Measurements from ENCODE around the gene ZC3H18.
A peak's percentile ranks its signal among the peaks of the same experiment; 100 is the strongest.
"Not testable (repeated sequence)": the region's sequence is repeated elsewhere in the genome, so short reads cannot be mapped to it uniquely, and the experiment has no call there.

ZC3H18 gene

DNA sequence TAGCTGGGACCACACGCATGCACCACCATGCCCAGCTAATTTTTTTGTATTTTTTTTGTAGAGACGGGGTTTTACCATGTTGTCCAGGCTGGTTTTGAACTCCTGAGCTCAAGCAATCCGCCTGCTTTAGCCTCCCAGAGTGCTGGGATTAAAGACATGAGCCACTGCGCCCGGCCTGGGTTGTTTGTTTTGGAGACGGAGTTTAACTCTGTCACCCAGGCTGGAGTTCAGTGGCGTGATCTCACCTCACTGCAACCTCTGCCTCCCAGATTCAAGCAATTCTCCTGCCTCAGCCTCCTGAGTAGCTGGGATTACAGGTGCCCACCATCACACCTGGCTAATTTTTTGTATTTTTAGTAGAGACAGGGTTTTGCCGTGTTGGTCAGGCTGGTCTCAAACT, 39.2 kb downstream of the ZC3H18 start:
- not testable (repeated sequence) for DNase-seq

DNA sequence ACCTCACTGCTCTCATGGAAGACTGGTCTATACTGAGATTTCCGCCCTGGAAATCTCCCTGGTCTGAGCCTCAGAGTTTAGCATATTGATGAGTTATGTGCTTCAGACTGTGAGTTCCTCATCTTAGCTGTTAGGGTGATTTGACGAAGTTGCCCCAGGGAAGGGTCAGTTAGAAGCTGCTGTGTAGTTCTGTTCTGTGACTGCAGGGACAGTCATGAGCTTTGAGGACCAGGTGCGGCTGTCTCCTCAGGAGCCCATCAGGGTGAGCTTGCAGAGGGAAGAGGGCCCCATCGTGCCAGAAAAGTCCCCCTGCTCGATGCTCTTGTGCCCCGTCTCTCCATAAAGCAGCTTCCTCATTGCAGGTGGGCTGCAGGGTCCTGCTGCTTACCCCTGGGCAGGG, 39.9 kb downstream of the ZC3H18 start:
- DNase-seq, result no peak

DNA sequence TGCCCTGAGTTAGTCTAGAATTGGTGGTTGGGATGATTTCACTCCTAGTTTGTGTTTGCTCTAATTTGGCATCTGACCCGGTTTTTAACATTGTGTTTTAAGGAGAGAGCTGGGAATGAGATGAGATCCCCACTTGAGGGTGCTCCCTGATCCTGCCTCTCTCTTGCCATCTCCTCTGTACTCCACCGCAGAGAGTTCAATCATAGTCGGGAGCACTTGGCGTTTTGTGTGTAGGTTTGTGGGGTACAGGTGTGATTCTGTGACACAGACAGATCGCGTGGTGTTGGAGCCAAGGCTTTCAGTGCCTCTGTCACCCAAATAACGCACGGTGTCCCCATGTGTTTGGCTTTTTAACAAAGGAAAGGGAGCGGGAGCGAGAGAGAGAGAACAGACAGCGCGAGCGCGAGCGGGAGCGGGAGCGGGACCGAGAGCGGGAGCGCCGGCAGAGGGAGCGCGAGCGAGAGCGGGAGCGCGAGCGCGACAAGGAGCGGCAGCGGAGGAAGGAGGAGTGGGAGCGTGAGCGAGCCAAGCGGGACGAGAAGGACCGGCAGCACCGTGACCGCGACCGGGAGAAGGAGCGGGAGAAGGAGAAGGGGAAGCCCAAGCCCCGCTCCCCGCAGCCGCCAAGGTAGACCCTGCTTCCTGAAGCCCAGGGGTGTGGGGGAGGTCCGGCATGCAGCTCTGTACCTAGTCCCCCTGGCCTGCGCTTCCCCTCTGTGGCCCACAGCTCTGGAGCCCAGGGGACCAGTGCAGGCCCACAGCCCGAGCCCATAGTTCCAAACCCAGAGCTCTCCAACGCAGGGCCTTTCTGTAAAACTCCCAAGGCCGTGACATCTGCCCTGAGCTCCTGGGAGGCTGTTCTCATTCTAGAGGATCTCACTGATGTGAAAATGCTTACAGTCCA, 41.0 kb downstream of the ZC3H18 start:
- no peak for DNase-seq

DNA sequence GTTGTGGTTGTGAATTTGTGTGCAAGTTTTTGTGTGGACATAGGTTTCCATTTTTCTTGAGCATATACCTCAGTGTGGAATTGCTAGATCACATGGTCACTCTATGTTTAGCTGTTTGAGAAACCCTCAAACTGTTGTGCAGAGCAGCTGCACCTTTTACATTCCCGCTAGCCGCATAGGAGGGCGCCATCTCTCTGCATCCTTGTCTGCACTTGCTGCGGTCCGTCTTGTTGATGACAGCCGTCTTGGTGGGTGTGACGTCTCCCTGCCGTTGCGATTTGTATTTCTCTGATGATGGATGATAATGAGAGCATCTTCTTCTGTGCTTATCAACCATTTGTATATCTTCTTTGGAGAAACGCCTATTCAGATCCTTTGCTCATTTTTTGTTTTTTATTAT, 43.1 kb downstream of the ZC3H18 start:
- no peak for DNase-seq

DNA sequence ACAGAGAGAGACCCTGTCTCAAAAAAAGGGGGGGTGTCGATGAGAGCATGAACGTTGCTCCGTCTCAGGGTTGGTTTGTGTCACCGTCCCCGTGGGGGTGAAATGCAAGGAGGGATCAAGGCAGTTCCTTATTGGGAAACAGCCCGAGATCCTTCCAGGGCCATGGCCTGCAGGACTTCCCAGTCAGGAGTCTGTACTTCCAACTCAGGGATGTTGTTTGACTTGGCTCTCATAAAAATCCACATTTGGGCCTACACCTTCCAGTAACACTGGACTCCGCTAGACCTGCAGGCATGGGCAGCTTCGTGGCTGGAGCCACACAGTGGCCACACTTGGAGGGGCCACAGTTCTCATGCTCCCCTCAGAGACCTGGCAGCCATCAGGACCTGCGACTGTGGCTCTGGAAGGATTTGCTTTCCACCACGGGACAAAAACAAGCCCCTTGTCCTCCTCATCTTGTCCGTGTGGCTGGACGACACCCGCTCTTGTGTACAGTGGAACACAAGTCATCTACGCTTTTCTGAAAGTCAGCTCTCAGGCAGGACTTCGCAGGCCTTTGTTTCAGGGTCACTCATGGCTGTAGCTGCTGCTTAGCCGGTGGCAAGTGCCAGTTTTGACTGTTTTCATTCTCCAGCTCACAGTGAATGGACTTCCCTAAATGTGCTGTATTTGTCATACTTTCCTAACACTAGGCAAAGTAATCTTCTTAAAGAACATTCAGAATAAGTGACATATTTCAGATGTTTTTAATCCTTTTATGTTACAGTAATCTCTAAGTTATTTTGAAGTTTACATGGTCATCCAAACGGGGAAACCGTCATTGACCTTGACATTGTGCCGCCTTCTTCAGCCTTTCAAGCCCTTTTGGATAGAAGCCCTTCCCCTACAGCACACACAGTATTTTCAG, 44.0 kb downstream of the ZC3H18 start:
- DNase-seq, result no peak

DNA sequence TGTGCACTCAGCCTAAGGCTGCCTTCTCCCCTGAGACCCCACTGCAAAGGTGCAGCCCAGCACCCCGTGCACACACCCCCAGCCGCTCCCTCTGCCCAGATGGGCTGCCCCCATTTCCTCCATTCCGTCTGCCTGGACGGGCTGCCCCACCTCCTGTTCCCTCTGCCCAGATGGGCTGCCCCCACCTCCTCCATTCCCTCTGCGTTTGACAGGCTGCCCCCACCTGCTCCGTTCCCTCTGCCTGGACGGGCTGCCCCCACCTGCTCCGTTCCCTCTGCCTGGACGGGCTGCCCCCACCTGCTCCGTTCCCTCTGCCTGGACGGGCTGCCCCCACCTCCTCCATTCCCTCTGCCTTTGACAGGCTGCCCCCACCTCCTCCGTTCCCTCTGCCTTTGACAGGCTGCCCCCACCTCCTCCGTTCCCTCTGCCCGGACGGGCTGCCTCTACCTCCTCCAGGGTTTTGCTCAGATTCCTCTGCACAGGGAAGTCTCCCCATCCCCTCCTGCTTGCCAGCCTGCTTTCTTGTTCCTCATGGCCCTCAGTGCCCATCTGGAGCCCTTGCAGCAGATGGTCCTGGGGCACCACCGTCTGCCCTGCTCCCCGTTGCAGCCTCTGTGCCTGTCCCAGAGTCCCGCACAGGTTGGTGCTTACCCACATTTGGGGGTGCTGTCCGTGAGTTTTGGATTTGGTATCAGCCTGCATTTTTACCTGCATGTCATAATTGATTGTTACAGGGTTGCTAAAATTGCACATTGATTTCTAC, 44.8 kb downstream of the ZC3H18 start:
- no peak for DNase-seq

DNA sequence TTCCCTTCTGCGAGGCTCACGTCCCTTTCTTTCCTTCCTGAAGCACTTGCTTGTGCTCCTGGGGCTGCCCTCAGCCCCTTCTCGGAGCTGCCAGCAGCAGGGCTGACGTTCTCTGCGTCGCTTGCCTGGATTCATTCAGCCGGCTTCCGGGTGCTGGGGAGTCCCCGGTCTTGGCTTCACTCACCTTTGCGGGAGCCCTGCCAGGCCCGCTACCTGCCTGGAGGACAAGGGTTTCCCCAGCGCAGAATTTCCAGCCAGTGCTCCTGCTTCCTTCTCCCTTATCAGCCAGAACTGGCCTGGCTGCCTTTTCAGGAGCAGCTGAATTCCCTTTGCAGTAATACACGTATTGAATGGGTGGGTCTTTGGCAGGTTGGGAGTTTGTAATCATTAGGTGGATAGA, 46.1 kb downstream of the ZC3H18 start:
- no peak for DNase-seq

DNA sequence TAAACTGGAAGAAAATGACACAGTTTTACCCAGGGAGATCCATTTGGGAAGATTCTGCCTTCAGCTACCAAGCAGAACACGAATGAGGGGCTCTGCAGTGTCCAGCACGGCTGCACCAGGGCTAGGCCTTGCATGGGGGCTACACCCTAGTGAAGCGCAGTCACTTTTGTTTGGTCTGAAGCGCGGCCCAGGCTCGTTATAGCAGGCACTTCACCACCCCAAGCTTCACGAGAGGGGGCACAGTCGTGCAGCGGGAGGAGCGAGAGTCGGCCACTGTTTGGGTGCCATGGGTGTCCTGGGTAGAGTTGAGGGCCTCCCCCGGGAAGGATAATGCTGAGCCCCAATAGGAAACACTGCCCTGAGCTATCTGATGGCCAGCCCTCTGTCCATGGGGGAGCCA, 46.5 kb downstream of the ZC3H18 start:
- no peak for DNase-seq

DNA sequence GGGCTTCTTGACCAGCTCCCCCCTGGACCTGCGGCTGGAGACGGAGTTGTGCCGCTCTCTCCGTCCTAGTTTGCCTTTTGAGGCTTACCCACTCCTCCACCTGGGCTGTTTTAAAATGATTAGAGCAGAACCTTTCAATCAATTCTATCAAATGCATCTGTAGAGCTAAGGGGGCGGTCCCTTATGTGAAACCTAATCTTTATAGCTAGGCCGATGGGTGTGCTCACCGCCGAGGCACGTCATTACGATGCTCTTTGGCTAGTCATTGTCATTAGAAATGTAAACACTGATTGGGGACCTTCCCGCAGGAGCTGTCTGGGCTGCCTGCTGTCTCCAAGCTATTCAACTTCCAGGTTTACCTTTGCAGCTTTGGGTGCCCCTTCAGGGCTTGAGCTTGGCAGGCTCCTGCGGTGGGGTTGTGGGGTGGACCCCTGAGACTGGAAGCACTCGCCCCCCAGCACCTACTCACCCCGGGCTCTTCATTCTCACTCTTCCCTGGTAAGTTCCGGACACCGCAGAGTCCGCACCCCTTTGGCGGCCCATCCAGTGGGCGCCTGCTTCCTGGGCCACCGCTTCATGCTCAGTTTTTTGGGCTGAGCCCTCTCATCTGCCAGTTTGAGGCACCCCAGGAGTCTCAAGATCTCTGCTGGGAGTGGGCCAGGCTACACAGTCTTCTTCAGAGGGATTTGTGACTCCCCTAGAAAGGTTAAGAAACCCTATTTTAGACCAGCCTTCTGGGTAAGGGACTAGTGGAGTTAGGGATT, 47.2 kb downstream of the ZC3H18 start:
- peak; percentile 29 for DNase-seq

DNA sequence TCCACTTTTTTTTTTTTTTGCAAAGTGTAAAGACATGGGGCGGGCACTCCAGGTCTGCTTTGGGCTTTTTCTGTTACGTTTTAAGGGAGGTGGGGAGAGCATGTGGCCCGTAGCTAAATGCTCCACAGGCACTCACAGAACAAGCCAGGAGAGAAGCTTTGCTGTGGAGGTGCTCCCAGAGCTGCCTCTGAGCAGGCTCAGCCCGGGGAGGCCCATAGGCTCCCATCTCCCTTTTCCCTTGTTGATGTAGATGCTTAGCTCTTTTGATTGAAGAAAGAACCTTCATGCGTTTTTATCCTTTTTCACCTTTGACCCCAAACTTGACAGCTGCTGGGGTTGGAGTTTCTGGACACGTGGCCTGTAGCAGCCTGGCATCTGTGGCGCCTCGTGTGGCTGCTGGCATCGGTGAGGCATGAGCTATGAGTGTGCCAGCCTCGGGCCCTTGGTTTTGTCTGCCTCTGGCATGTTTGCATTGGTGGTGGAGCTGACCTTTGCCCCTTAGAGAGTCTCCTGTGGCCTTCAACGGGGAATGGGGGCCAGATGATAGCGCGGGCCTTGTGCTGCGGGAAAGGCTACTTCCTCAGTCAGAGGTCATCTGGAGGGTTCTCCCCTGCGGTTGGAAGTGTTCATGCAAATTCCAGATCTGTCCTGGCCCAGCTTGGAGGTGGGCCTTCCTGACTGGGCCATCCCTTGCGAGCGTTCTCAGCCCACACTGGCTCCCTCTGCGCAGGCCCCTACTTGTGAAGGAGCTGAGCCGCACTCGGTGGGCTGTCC, 48.2 kb downstream of the ZC3H18 start:
- DNase-seq, result no peak

DNA sequence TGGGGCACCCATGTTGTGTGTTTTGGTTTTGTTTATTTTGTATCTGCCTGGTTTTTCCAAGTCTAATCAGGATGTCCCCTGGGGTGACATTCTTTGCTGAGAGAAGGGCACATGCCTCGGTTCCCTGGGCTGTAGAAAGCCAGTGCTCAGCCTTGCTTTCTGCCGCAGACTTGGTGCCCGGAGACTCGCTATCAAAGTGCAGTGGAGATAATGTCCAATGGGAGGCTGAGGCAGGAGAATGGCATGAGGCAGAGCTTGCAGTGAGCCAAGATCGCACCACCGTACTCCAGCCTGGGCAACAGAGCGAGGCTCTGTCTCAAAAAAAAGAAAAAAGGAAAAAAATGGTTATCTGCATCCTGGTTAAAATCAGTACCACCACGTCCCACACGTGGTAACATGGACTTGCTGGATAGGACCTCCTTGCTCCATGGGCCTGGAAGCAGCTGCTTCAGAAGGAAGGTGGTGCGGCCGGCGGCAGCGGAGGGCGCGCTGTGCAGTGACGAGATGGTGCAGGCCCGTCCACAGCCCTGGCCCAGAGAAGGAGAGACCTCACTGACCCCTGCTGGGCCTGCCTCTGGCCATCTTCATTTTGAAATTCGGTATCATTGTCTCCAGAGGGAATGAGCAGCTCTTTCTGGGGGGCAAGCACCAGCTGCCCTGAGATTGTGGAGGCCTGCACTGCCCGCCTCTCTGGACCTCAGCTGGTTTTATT, 48.9 kb downstream of the ZC3H18 start:
- DNase-seq, result no peak

DNA sequence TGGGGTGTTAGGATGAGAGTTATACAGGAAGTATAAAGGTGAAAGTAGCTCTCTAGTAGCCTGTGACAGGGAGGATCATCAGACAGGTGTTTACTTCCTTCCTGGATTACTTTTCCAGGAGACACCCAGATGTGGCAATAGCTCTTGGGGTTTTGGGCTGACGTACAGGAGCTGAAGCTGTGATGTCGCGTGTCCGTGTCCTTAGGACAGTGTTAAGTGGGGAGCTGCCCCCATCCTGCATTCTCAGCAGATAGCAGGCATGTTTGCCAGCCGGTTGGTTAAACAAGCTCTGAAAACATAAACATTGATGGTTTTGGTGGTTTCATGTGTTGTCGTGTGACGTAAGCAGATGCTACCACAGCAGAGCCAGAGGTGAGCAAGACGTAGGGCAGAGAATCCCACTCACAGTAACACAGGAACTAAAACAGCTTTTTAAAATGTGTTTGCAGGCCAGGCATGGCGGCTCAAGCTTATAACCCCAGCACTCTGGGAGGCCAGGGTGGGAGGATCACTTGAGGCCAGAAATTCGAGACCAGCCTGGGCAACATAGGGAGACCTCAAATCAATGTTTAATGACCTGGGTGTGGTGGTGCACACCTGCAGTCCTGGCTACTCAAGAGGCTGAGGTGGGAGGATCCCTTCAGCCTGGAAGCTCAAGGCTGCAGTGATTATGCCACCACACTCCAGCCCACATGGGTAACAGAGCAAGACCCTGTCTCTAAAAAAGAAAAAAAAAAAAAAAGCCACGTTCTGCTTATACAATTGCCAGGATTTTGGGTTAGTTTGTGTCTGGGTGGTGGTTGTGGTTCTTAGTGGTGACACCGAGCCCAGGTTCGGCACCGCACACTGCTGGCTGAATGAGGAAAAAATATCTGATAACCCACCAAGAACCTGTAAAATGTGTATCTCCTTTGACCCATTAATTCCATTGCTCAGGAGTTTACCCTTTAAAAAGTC, 49.9 kb downstream of the ZC3H18 start:
- no peak for DNase-seq

DNA sequence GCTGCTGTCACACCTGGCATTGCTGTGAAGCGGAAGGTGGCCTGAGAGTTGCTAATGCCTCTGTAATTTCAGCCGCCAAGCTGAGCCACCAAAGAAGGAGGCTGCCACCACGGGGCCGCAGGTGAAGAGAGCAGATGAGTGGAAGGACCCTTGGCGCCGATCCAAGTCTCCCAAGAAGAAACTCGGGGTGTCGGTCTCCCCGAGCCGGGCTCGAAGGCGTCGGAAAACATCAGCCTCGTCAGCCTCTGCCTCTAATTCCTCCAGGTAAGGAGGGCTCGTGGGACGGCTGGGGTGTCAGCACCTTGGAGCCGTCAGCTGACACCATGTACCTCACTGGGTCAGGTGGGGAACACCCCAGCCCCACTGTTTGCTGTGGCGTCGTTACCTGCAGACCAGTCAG, 51.9 kb downstream of the ZC3H18 start:
- no peak for DNase-seq

DNA sequence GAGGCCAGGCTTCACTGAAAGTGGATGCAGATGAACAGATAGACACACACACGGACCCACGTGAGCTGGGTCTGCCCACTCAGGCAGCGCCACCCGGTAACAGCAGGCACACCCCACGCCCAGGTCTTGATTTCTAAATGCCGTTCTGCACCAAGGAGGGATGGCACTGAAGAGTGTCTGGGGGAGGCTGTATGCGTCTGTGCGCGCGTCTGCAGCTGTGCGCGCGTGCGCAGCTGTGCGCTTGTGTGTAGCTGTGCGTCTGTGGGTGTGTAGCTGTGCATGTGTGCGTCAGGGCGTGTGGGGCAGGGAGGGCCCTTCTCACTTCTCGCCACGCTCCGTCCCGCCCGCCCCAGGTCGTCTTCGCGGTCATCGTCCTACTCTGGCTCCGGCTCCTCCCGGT, 52.7 kb downstream of the ZC3H18 start:
- DNase-seq, result no peak

DNA sequence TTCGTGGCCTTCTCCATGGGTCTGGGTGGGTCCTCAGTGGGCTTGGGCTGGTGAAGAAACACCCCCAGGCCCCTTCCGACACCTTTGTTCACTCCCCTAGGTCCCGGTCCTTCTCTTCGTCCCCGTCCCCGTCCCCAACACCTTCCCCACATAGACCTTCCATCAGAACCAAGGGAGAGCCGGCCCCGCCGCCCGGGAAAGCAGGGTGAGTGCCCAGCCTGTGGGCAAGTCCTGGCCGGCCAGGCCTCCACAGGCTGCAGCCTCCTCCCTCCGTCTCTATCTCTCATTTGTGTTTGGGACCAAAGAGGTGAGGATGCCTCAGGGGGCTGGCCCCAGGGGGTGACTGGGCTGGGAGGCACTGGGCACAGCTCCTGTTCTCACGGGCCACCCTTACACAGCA, 53.7 kb downstream of the ZC3H18 start:
- no peak for DNase-seq

DNA sequence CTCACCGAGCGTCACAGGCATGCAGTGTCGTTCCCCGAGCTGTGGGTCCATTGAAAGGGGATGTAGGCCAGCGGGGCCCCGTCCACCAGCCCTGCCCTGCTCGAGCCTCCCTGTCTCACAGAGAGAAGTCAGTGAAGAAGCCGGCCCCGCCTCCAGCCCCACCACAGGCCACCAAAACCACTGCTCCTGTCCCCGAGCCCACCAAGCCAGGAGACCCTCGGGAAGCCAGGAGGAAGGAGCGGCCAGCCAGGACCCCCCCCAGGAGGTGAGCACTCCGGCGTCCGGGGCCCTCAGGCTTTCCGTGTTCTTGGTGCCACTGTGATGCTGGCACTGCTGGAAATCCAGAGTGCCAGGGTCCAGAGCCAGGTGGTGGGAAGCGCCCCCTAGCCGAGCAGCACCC, 54.3 kb downstream of the ZC3H18 start:
- no peak for DNase-seq

DNA sequence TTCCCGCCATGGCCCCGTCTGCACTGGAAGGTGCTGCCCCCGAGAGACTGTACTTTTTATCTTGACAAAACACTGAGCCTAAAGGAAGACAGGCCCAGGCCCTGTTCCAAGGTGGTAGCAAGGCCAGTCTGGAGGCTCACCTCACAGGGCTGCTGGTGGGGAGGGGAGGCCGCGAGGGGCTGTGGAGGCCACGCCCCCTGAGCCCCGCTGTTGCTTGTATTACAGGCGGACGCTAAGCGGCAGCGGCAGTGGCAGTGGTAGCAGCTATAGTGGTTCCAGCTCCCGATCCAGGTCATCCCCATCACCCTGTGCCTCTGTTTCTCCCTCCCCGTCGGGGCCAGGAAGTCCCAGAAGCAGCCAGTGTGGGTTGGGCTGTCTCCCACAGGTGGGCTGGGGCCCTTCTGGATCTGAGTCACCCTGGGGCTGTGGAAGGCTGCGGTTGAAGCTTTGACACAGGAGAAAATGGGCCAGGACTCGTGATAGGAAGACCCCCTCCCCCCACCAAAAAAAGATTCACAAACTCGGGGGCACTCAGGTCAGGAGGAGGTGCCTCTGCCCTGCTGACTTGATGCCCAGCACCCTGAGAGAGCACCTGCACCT, 54.9 kb downstream of the ZC3H18 start:
- DNase-seq, result no peak

DNA sequence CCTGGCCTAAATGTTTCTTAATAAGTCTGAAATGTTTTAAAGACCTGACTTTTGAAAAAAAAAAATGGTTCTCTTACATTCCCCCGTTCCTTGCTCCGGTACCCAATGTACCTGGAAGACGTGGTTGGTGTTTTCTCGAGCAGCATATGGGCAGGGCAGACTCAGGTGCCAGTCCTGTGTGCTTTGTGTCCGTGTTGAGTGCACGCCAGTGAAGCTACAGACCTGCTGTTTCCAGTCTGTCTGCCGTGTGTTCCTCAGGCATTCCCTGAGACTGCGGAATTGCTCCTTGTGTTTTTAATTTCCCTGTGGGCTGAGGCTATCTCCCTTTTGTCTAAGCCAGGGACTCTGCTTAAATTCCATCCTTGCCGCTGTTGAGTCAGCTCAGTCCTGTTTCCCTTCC, 56.4 kb downstream of the ZC3H18 start:
- no peak for DNase-seq
